Upper lobe of right lung (tissue), 1 donor: Measurements from ENCODE around the gene HOXA13. TPM values are rescaled to one million over a fixed set of nuclear protein-coding genes. Genes with fewer than 3 reads are reported as not detected.

Source experiments
- ATAC-seq: fragments of 200-7000 bp; cut with Tn5 transposase; one replicate; pipeline ENCODE4 v1.9.1; 2020; ENCODE audit warnings: mild to moderate bottlenecking, moderate library complexity
- DNase-seq: peaks from one replicate; pipeline ENCODE4 v3.0.0-alpha.2; 2020
- H3K27ac ChIP-seq: fragments of 200-600 bp; one replicate; pipeline ENCODE4 v1.8.0; 2022
- H3K27me3 ChIP-seq: fragments of 200-600 bp; one replicate; pipeline ENCODE4 v1.8.0; 2022; ENCODE audit warnings: mild to moderate bottlenecking
- H3K36me3 ChIP-seq: fragments of 200-600 bp; one replicate; pipeline ENCODE4 v1.8.0; 2022
- H3K4me1 ChIP-seq: fragments of 200-600 bp; one replicate; pipeline ENCODE4 v1.8.0; 2022
- H3K4me3 ChIP-seq: fragments of 200-600 bp; one replicate; pipeline ENCODE4 v1.8.0; 2022; ENCODE audit warnings: mild to moderate bottlenecking
- H3K9me3 ChIP-seq: fragments of 200-600 bp; one replicate; pipeline ENCODE4 v1.8.0; 2022
- CTCF ChIP-seq: fragments of 200-600 bp; IDR thresholded peaks from one replicate; pipeline ENCODE4 v1.8.0; 2022; ENCODE audit warnings: antibody characterized with exemption
- intact Hi-C: fragments of 100-400 bp; cut with DNase I; formaldehyde crosslinking; loops from one replicate; pipeline ENCODE4 v1.11.0; 2022
- total RNA-seq: library from RNA; stranded (reverse); fragmentation: NEBNext Ultra II Directional; extraction: Animal tissue kit (Norgen Biotek cat#: 25700); gene quantifications from one replicate; pipeline ENCODE4 v1.2.1, GENCODE V29; 2021
- donor health status: DM: no; HTN: yes; CAD: no; lungs with severe emphysema.

The HOXA13 gene
- total RNA-seq, 1 donor from 2014 or later = not detected

- intact Hi-C loops = loop anchor here (10.0 kb wide), 2 partner anchors 1275 to 1305 kb away; no protein-coding TSS in a partner anchor
- Histone ChIP-seq H3K4me1 (peaks cover 39% of the 10 kb centered on the region), H3K4me3 (no peak overlapping the region), H3K9me3 (no peaks in the 10 kb centered on the region), H3K36me3 (no peaks in the 10 kb centered on the region), H3K27me3 (peaks cover 100% of the 10 kb centered on the region), H3K27ac (no peak overlapping the region)
- peak; percentile 62 for DNase-seq
- TF ChIP-seq CTCF = no peak
- no peak for ATAC-seq
These were observed 30.0 kb downstream of the HOXA13 start for GRCh38 chr7:27169658-27170425.

GRCh38 chr7:27168265-27168947, 31.5 kb downstream of the HOXA13 start:
- intact Hi-C loops = loop anchor here (10.0 kb wide), 2 partner anchors 1274 to 1304 kb away; no protein-coding TSS in a partner anchor
- H3K36me3 ChIP-seq = no peaks in the 10 kb centered on the region
- peak; percentile 48 for DNase-seq
- peaks cover 100% of the 10 kb centered on the region for H3K27me3 ChIP-seq
- H3K4me3 ChIP-seq = no peak overlapping the region
- no peaks in the 10 kb centered on the region for H3K9me3 ChIP-seq
- ATAC-seq = no peak
- no peak for TF ChIP-seq CTCF
- H3K27ac ChIP-seq = no peak overlapping the region
- peaks cover 34% of the 10 kb centered on the region for H3K4me1 ChIP-seq

- Histone ChIP-seq H3K27ac (no peak overlapping the region), H3K4me3 (no peak overlapping the region), H3K27me3 (peaks cover 100% of the 10 kb centered on the region), H3K36me3 (no peaks in the 10 kb centered on the region), H3K9me3 (no peaks in the 10 kb centered on the region), H3K4me1 (peaks cover 29% of the 10 kb centered on the region)
- no peak for TF ChIP-seq CTCF
- no peak for DNase-seq
- intact Hi-C loops = loop anchor here (10.0 kb wide), 2 partner anchors 1273 to 1303 kb away; no protein-coding TSS in a partner anchor
- no peak for ATAC-seq
These were observed 32.0 kb downstream of the HOXA13 start for GRCh38 chr7:27167916-27168264.

GRCh38 chr7:27166531-27167505, 33.1 kb downstream of the HOXA13 start:
- no peak for TF ChIP-seq CTCF
- Histone ChIP-seq H3K27ac (no peak overlapping the region), H3K9me3 (no peaks in the 10 kb centered on the region), H3K4me1 (peaks cover 24% of the 10 kb centered on the region), H3K27me3 (peaks cover 99% of the 10 kb centered on the region), H3K36me3 (no peaks in the 10 kb centered on the region), H3K4me3 (no peak overlapping the region)
- intact Hi-C loops = loop anchor here (10.0 kb wide), 2 partner anchors 1272 to 1302 kb away; no protein-coding TSS in a partner anchor
- ATAC-seq = no peak
- peak; percentile 53 for DNase-seq

GRCh38 chr7:27165996-27166530, 33.8 kb downstream of the HOXA13 start:
- DNase-seq = peak; percentile 63
- no peak overlapping the region for H3K27ac ChIP-seq
- H3K4me1 ChIP-seq = peaks cover 27% of the 10 kb centered on the region
- H3K9me3 ChIP-seq = no peaks in the 10 kb centered on the region
- H3K4me3 ChIP-seq = peak overlapping the region; percentile 39
- no peak for ATAC-seq
- peaks cover 97% of the 10 kb centered on the region for H3K27me3 ChIP-seq
- no peaks in the 10 kb centered on the region for H3K36me3 ChIP-seq
- no peak for TF ChIP-seq CTCF
- intact Hi-C loops = loop anchor here (10.0 kb wide), 2 partner anchors 1271 to 1301 kb away; no protein-coding TSS in a partner anchor
